Spleen (tissue), 7 donors: ENCODE data around the gene TEX36.

ENCODE experiments used
- POLR2A ChIP-seq, 3 donors: fragments of 450-650 bp; IDR thresholded peaks; one replicate each; pipeline ENCODE4 v1.5.1; 2017; ENCODE audit warnings: antibody characterized with exemption in 3 of 3, mild to moderate bottlenecking in 1 of 3
- POLR2AphosphoS5 ChIP-seq, 3 donors: sonication (generic); formaldehyde crosslinking; IDR thresholded peaks; one replicate each; pipeline ENCODE4 v1.5.1; 2017; ENCODE audit warnings: antibody characterized with exemption in 3 of 3
- TF ChIP-seq, protein P1 (sequence below), 11 experiments: fragments of 200-600 bp in 7 of 11; fragments of 450-650 bp in 4 of 11; sonication (generic) in 4 of 11; IDR thresholded peaks in 8 of 11; conservative IDR thresholded peaks in 3 of 11; 1 replicate in 7 of 11; 2 replicates in 4 of 11; pipeline versions ENCODE4 v1.4.0 to v1.8.0; 2016 to 2021; ENCODE audit warnings: antibody characterized with exemption in 11 of 11, inconsistent platforms in 4 of 11, mild to moderate bottlenecking in 1 of 11
- donor health status: DM: no; HTN: no; CAD: no; lungs with moderate emphysema.
- donor health status: DM: no; HTN: no; CAD: no.
- donor health status: DM: no; HTN: no; CAD: no.

DNA sequence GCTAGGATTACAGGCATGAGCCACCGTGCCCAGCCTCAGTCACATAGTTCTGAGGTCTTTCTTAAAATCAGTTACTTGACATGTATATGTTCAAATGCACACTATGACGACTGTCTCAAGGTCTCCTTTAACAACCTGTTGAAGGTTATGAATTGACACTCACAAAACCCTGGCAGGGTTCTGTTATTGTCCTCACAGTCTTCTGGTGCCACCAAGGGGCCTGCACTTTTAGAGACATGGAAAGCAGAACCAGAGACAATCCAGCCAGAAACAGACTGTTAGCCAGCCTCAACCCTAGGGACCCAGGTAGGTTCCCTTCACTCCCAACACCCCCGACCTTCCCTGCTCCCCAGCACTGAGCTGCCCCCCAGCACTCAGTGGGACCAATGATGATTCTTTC, 26.4 kb downstream of the TEX36 start:
- TF ChIP-seq, protein P1, sequence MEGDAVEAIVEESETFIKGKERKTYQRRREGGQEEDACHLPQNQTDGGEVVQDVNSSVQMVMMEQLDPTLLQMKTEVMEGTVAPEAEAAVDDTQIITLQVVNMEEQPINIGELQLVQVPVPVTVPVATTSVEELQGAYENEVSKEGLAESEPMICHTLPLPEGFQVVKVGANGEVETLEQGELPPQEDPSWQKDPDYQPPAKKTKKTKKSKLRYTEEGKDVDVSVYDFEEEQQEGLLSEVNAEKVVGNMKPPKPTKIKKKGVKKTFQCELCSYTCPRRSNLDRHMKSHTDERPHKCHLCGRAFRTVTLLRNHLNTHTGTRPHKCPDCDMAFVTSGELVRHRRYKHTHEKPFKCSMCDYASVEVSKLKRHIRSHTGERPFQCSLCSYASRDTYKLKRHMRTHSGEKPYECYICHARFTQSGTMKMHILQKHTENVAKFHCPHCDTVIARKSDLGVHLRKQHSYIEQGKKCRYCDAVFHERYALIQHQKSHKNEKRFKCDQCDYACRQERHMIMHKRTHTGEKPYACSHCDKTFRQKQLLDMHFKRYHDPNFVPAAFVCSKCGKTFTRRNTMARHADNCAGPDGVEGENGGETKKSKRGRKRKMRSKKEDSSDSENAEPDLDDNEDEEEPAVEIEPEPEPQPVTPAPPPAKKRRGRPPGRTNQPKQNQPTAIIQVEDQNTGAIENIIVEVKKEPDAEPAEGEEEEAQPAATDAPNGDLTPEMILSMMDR (IDR thresholded peaks at IDR 0.05 in 8 of 11, conservative IDR thresholded peaks at IDR 0.05 in 3 of 11), result no peak
- TF ChIP-seq POLR2A (IDR thresholded peaks at IDR 0.05) (no peak), POLR2AphosphoS5 (IDR thresholded peaks at IDR 0.05) (no peak)
